PC-9 (cell line): ENCODE measurements around the gene GTPBP3. TPM values are rescaled to one million over a fixed set of nuclear protein-coding genes. Genes with fewer than 3 reads are reported as not detected.

Experiments used
- BruUV-seq: library from RNA; stranded (reverse); fragments of 400-500 nt; replicated peaks from 2 replicates; lab custom pipeline; 2021; lab: Mats Ljungman, UMichigan
- CTCF ChIA-PET: fragments of 300-600 bp; sonication (Branson Sonifier 250); formaldehyde crosslinking; loops from one replicate; lab custom pipeline; 2022; ENCODE audit warnings: antibody characterized with exemption; lab: Charles Lee
- POLR2A ChIA-PET: fragments of 300-600 bp; sonication (Branson Sonifier 250); formaldehyde crosslinking; loops from one replicate; lab custom pipeline; 2022; ENCODE audit warnings: antibody characterized with exemption; ENCODE audit not compliant: unreplicated experiment; lab: Charles Lee
- DNase-seq, 2 experiments: peaks; one replicate each; pipeline versions ENCODE4 v3.0.0 to v3.0.0-alpha.2; 2015 to 2022; ENCODE audit warnings: mixed read lengths in 1 of 2
- H2AFZ ChIP-seq: fragments of 200-600 bp; sonication (generic); 2 replicates; pipeline ENCODE4 v1.8.1; 2017; ENCODE audit warnings: antibody characterized with exemption
- H3F3A ChIP-seq: fragments of 200-600 bp; sonication (generic); 2 replicates; pipeline ENCODE4 v1.8.1; 2017; ENCODE audit warnings: antibody characterized with exemption, mild to moderate bottlenecking, low read depth; ENCODE audit not compliant: insufficient read depth
- H3K27ac ChIP-seq: fragments of 200-600 bp; sonication (generic); 2 replicates; pipeline ENCODE4 v1.6.1; 2016; ENCODE audit warnings: mixed run types
- H3K27me3 ChIP-seq: fragments of 200-600 bp; sonication (generic); 2 replicates; pipeline ENCODE4 v1.6.1; 2016; ENCODE audit warnings: low read depth, mixed run types; ENCODE audit not compliant: insufficient read depth
- H3K36me3 ChIP-seq: fragments of 200-600 bp; sonication (generic); 2 replicates; pipeline ENCODE4 v1.6.1; 2016; ENCODE audit warnings: low read depth, mixed run types
- H3K4me1 ChIP-seq: fragments of 200-600 bp; sonication (generic); replicated peaks from 2 replicates; pipeline ENCODE4 v1.6.1; 2016; ENCODE audit warnings: mixed run types; ENCODE audit not compliant: insufficient read depth
- H3K4me2 ChIP-seq: fragments of 200-600 bp; sonication (generic); 2 replicates; pipeline ENCODE4 v1.6.1; 2017; ENCODE audit warnings: mixed run types
- H3K4me3 ChIP-seq: fragments of 200-600 bp; sonication (generic); 2 replicates; pipeline ENCODE4 v1.6.1; 2016; ENCODE audit warnings: mixed run types
- H3K79me2 ChIP-seq: fragments of 200-600 bp; sonication (generic); 2 replicates; pipeline ENCODE4 v1.6.1; 2017; ENCODE audit warnings: low read depth, mixed run types
- H3K9me2 ChIP-seq: fragments of 200-600 bp; sonication (generic); 2 replicates; pipeline ENCODE4 v1.8.1; 2017; ENCODE audit warnings: mild to moderate bottlenecking; ENCODE audit not compliant: insufficient read depth
- H3K9me3 ChIP-seq: fragments of 200-600 bp; sonication (generic); 2 replicates; pipeline ENCODE4 v1.8.1; 2016; ENCODE audit warnings: low read depth; ENCODE audit not compliant: insufficient read depth
- H4K20me1 ChIP-seq: fragments of 200-600 bp; sonication (generic); 2 replicates; pipeline ENCODE4 v1.8.1; 2017; ENCODE audit not compliant: insufficient read depth
- EZH2 ChIP-seq: fragments of 200-600 bp; sonication (generic); IDR thresholded peaks from 2 replicates; pipeline ENCODE4 v1.8.0; 2017; ENCODE audit warnings: antibody characterized with exemption, low read depth
- intact Hi-C: fragments of 100-400 bp; cut with micrococcal nuclease; formaldehyde crosslinking; loops from one replicate; pipeline ENCODE4 v1.10.0; 2022; ENCODE audit not compliant: unreplicated experiment
- total RNA-seq: library from RNA; stranded (reverse); gene quantifications from 2 replicates; pipeline ENCODE4 v1.2.3, GENCODE V29; 2021
- TF ChIP-seq, protein P1 (sequence below): fragments of 200-600 bp; sonication (generic); conservative IDR thresholded peaks from 2 replicates; pipeline ENCODE4 v1.6.1; 2017; ENCODE audit warnings: mixed run types, antibody characterized with exemption, mild to moderate bottlenecking, moderate library complexity

Gene GTPBP3
- total RNA-seq, 1 experiment from 2014 or later = 50.7 TPM

DNA sequence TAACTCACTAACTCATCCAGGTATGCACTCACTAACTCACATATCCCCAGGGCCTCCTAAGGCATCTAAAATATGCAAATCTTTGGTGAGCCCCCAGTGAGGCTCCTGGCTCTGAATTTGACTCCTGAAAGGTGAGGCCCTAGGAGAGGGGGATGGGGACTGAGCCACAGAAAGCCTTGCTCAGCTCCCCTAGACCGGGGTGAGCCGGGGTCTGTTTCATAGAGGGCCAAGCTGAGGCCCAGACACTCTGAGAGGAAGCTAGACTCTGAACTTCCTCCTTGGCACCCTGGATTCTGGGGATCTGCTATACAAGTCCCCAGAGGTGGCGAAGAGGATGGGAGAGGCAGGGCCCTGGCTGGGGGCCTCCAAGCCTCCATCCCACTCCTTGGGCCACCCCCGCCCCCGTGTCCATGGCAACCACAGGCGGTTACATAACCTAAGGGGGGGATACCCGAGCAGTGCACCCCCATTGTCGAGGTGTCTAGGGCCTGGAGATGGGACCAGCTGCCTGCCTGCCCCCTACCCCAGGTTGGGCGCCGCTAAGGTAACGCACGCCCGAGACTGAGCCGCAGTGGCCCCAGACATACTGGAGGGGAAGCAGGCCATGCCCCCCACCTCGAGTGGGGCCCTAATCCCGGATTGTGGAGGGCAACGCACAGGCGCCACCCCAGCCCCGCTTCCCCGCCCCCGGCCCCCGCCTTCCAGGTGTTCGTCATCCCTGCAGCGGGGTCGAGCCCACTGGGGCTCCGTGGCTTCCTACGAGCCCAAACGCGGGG, 34.8 kb upstream of the GTPBP3 start:
- no peaks in the 10 kb centered on the region for H3K27me3 ChIP-seq
- peak in 1 of 2 experiments; percentile 72 for DNase-seq
- H3K9me3 ChIP-seq = no peaks in the 10 kb centered on the region
- peak overlapping the region; percentile 71 for H2AFZ ChIP-seq
- intact Hi-C loops = loop anchor here (10.0 kb wide), 1 partner anchor 588 kb away; the partner anchor contains the start of gene NWD1
- ChIA-PET POLR2A (interaction anchor here (0.6 kb wide), 1 partner anchor 630 kb away, joined by 3 read pairs; the partner anchor contains the start of gene CCDC124), CTCF (interaction anchor here (0.5 to 0.6 kb wide), 2 partner anchors 382 to 557 kb away, joined by 3 to 6 read pairs; no protein-coding TSS in a partner anchor)
- H3K79me2 ChIP-seq = peaks cover 50% of the 10 kb centered on the region
- peak overlapping the region; percentile 90 for H3K4me2 ChIP-seq
- TSS peak; percentile 32 for BruUV-seq
- H3K36me3 ChIP-seq = no peaks in the 10 kb centered on the region; the same call in 1 of the 2 replicates
- no peak for TF ChIP-seq EZH2
- TF ChIP-seq, protein P1, sequence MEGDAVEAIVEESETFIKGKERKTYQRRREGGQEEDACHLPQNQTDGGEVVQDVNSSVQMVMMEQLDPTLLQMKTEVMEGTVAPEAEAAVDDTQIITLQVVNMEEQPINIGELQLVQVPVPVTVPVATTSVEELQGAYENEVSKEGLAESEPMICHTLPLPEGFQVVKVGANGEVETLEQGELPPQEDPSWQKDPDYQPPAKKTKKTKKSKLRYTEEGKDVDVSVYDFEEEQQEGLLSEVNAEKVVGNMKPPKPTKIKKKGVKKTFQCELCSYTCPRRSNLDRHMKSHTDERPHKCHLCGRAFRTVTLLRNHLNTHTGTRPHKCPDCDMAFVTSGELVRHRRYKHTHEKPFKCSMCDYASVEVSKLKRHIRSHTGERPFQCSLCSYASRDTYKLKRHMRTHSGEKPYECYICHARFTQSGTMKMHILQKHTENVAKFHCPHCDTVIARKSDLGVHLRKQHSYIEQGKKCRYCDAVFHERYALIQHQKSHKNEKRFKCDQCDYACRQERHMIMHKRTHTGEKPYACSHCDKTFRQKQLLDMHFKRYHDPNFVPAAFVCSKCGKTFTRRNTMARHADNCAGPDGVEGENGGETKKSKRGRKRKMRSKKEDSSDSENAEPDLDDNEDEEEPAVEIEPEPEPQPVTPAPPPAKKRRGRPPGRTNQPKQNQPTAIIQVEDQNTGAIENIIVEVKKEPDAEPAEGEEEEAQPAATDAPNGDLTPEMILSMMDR = no peak
- no peaks in the 10 kb centered on the region for H4K20me1 ChIP-seq
- H3F3A ChIP-seq = peaks cover 35% of the 10 kb centered on the region
- H3K4me1 ChIP-seq = peaks cover 40% of the 10 kb centered on the region
- peak overlapping the region; percentile 67 for H3K4me3 ChIP-seq
- H3K9me2 ChIP-seq = no peaks in the 10 kb centered on the region
- no peak overlapping the region for H3K27ac ChIP-seq

DNA sequence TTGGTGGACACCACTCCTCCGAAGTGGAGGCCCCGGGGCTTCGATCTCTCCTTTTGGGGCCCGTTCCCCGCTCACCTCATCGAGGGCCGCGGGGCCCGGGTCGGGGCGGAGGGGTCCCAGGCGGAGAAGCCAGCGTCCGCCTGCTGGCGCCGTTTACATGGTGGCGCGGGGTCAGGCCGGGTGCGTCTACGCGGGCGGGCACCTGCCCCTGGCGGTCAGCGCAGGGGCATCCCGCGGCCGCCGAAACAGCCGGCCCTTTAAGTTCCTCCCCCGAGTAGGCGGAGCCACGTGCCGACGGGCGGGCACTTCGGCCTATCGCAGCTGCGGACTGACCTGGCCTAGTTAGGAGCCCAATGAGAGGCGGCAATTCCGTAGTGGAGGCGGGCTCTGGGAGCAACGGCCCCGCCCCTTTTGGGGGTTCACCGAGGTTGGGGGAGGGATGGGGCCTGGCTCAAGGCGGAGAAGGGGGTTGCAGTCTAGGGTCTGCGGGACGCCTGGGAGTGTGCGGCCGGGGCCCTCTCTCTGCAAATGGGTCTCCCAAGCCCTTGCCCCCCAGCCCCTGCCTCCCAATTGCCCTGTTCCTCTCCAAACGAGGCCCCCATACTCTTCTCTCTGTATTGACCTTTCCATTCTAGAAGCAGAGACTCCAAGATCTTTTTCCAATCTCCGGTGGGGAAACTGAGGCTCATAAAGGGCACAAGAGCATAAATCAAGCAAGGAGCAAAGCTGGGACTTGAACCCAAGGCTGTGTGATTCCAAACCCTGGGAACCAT, 34.0 kb upstream of the GTPBP3 start, which contains the start of gene ABHD8:
Gene ABHD8 (minus strand): TSS at position 259 of the 773 bp plus-strand sequence. CDS start 1,809 bp downstream, outside the sequence.
- H3K4me3 ChIP-seq = peak within 1 kb of the TSS; percentile 67
- peak within 1 kb of the TSS; percentile 73 for H2AFZ ChIP-seq
- no peaks in the 10 kb centered on the region for H3K27me3 ChIP-seq
- DNase-seq = peak; percentile 92 to 98
- H3K4me1 ChIP-seq = peaks cover 39% of the 10 kb centered on the region
- TF ChIP-seq, protein P1 = peak; percentile 70
- no peak for TF ChIP-seq EZH2
- intact Hi-C loops = loop anchor here (10.0 kb wide), 1 partner anchor 589 kb away; the partner anchor contains the start of gene NWD1
- no peaks in the 10 kb centered on the region for H3K9me3 ChIP-seq
- H3K4me2 ChIP-seq = peak within 1 kb of the TSS; percentile 90
- ChIA-PET POLR2A (no interaction called here), CTCF (interaction anchor here (0.6 kb wide), 1 partner anchor 556 kb away, joined by 6 read pairs; no protein-coding TSS in a partner anchor)
- H3F3A ChIP-seq = peaks cover 33% of the 10 kb centered on the region
- no peaks in the 10 kb centered on the region for H4K20me1 ChIP-seq
- no peaks in the 10 kb centered on the region for H3K36me3 ChIP-seq
- H3K9me2 ChIP-seq = no peaks in the 10 kb centered on the region
- BruUV-seq = no TSS peak
- no peak within 1 kb of the TSS for H3K27ac ChIP-seq
- H3K79me2 ChIP-seq = peaks cover 49% of the 10 kb centered on the region

DNA sequence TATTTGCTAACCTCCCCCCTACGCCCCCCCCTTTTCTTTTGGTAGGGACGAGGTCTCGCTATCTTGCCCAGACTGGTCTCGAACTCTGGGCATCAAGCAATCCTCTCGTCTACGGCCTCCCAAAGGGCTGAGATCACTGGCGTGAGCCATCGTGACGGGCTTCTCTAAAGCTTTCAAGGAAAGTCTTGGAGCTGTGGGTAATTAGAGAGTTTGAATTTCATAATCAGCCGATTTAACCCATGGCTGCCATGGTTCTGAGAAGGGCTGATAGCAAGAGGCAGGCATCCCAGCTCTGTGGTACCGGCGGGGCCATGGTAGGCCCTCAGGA, 33.4 kb upstream of the GTPBP3 start:
- Histone ChIP-seq H2AFZ (no peak overlapping the region; the same call in 1 of the 2 replicates), H3K4me3 (peak overlapping the region; percentile 67; the same call in 1 of the 2 replicates), H3K4me1 (peaks cover 39% of the 10 kb centered on the region), H3F3A (peaks cover 28% of the 10 kb centered on the region), H4K20me1 (no peaks in the 10 kb centered on the region), H3K9me3 (no peaks in the 10 kb centered on the region), H3K4me2 (peak overlapping the region; percentile 90), H3K27ac (no peak overlapping the region), H3K79me2 (peaks cover 47% of the 10 kb centered on the region), H3K9me2 (no peaks in the 10 kb centered on the region), H3K36me3 (no peaks in the 10 kb centered on the region), H3K27me3 (no peaks in the 10 kb centered on the region)
- no TSS peak for BruUV-seq
- intact Hi-C loops = loop anchor here (2.0 to 10.0 kb wide), 2 partner anchors 83 to 589 kb away; partner anchors contain the start of gene NWD1
- TF ChIP-seq EZH2 = no peak
- TF ChIP-seq, protein P1 = no peak
- POLR2A ChIA-PET = no interaction called here
- CTCF ChIA-PET = no interaction called here
- DNase-seq = no peak
